Right lobe of liver (tissue), 4 donors: ENCODE measurements around the gene CA12.

ENCODE experiments used
- CTCF ChIP-seq, 4 donors: fragments of 200-600 bp in 3 of 4; fragments of 450-650 bp in 1 of 4; IDR thresholded peaks; one replicate each; pipeline versions ENCODE4 v1.5.1 to v1.8.0; 2016 to 2022; ENCODE audit warnings: antibody characterized with exemption in 4 of 4, mild to moderate bottlenecking in 2 of 4
- POLR2A ChIP-seq: fragments of 450-650 bp; IDR thresholded peaks from one replicate; pipeline ENCODE4 v1.6.1; 2017; ENCODE audit warnings: antibody characterized with exemption, mild to moderate bottlenecking
- donor health status: DM: no; HTN: no; CAD: no.
- donor health status: DM: no; HTN: no; CAD: no.
- donor health status: DM: no; HTN: yes; CAD: no.

DNA sequence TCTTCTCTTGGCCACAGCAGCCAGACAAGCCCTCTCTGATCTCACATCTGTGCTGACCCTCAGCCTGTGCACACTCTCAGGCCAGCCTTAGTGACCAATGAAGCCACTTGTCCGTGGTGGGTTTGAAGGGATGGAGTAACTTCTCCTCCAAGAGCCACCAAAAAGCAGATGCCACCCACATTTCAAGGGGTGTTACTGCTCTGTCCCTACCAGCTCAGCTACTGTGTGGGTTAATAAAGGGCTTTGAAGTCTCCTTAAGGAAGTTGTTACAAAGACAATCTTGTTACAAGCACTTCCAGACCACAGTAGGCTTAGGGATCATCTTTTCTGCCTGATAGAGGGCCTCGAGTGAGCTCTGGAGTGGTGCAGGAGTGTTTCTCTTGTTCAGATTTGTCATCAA lies 3.3 kb upstream of the CA12 start:
- TF ChIP-seq POLR2A: no peak
- no peak for TF ChIP-seq CTCF (IDR thresholded peaks at IDR 0.05)
